Muscle of leg (tissue), 11 donors: Measurements from ENCODE around the gene PLEKHB1. TPM values are rescaled to one million over a fixed set of nuclear protein-coding genes. Genes with fewer than 3 reads are reported as not detected.
A peak's percentile ranks its signal among the peaks of the same experiment; 100 is the strongest.

Experiments used
- DNase-seq: peaks from one replicate; pipeline ENCODE4 v3.0.0; 2013
- H3K27ac ChIP-seq: one replicate; pipeline ENCODE4 v1.5.1; 2013; ENCODE audit warnings: mild to moderate bottlenecking, low read length, control low read depth
- H3K27me3 ChIP-seq: one replicate; pipeline ENCODE4 v1.6.1; 2013; ENCODE audit warnings: low read length; ENCODE audit not compliant: control insufficient read depth, insufficient read depth
- H3K36me3 ChIP-seq: one replicate; pipeline ENCODE4 v1.6.1; 2013; ENCODE audit warnings: low read length; ENCODE audit not compliant: control insufficient read depth, insufficient read depth
- H3K4me1 ChIP-seq: one replicate; pipeline ENCODE4 v1.6.1; 2013; ENCODE audit warnings: low read length; ENCODE audit not compliant: control insufficient read depth, insufficient read depth
- H3K4me3 ChIP-seq: one replicate; pipeline ENCODE4 v1.5.1; 2013; ENCODE audit warnings: low read length, control low read depth
- H3K9me3 ChIP-seq: replicated peaks from 2 replicates; pipeline ENCODE4 v1.6.1; 2013; ENCODE audit warnings: low read depth, low read length; ENCODE audit not compliant: control insufficient read depth
- WGBS: methylation state at CpG from one replicate; pipeline ENCODE4 v1.1.5; 2013; ENCODE audit warnings: missing lambda C conversion rate; ENCODE audit not compliant: insufficient coverage; 5-methylcytosine and 5-hydroxymethylcytosine counted together
- polyA plus RNA-seq, 8 donors: library from polyadenylated mRNA; unstranded; fragments of 120-200 nt; gene quantifications; one replicate each; pipeline versions ENCODE4 v1.2.1 to v1.2.3, GENCODE V29; 2013; ENCODE audit warnings: inconsistent platforms in 1 of 8, low replicate concordance in 1 of 8; ENCODE audit not compliant: insufficient read length in 8 of 8, insufficient read depth in 1 of 8
- total RNA-seq: library from RNA; stranded (reverse); fragments of 120-200 nt; gene quantifications from one replicate; pipeline ENCODE4 v1.2.4, GENCODE V29; 2013

Gene PLEKHB1
- total and polyA plus RNA-seq, 9 donors: 0.95 to 3.6 (median 1.3) TPM

GRCh38 chr11:73625696-73626318, 20.6 kb upstream of the PLEKHB1 start:
- peaks cover 20% of the 10 kb centered on the region for H3K4me1 ChIP-seq
- 21% methylated on average over 5 of the region's 19 CpGs for WGBS
- no peak overlapping the region for H3K27ac ChIP-seq
- H3K4me3 ChIP-seq: no peak overlapping the region
- H3K27me3 ChIP-seq: no peaks in the 10 kb centered on the region
- H3K9me3 ChIP-seq: no peaks in the 10 kb centered on the region
- H3K36me3 ChIP-seq: no peaks in the 10 kb centered on the region
- DNase-seq: peak; percentile 80

DNA sequence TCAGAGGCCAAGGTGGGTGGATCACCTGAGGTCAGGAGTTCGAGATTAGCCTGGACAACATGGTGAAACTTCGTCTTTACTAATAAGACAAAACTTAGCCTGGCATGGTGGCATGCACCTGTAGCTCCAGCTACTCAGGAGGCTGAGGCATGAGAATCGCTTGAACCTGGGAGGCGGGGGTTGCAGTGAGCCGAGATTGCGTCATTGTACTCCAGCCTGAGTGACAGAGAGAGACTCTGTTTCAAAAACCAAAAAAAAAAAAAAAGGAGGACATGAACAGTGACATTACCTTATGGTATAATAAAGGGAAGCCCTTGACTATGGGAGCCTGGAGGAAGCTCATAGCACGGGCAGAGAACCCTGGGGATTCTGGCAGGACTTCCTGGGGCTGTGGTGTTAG, 16.5 kb upstream of the PLEKHB1 start:
- no peaks in the 10 kb centered on the region for H3K9me3 ChIP-seq
- 72% methylated on average over 7 of the region's 7 CpGs for WGBS
- no peaks in the 10 kb centered on the region for H3K36me3 ChIP-seq
- no peak overlapping the region for H3K27ac ChIP-seq
- H3K4me3 ChIP-seq: no peak overlapping the region
- no peaks in the 10 kb centered on the region for H3K27me3 ChIP-seq
- no peak for DNase-seq
- H3K4me1 ChIP-seq: peaks cover 7% of the 10 kb centered on the region

GRCh38 chr11:73632996-73633395, 13.4 kb upstream of the PLEKHB1 start:
- no peak for DNase-seq
- Histone ChIP-seq H3K4me3 (no peak overlapping the region), H3K27me3 (no peaks in the 10 kb centered on the region), H3K36me3 (no peaks in the 10 kb centered on the region), H3K4me1 (no peaks in the 10 kb centered on the region), H3K9me3 (no peaks in the 10 kb centered on the region), H3K27ac (no peak overlapping the region)
- WGBS: 90% methylated on average over 3 of the region's 4 CpGs

- no peaks in the 10 kb centered on the region for H3K9me3 ChIP-seq
- H3K4me3 ChIP-seq: no peak overlapping the region
- no peaks in the 10 kb centered on the region for H3K36me3 ChIP-seq
- no peak for DNase-seq
- H3K27me3 ChIP-seq: no peaks in the 10 kb centered on the region
- H3K4me1 ChIP-seq: no peaks in the 10 kb centered on the region
- H3K27ac ChIP-seq: no peak overlapping the region
- no CpG with 5 or more reads among the region's 2 CpGs for WGBS
These were observed 12.4 kb upstream of the PLEKHB1 start for GRCh38 chr11:73633999-73634398.

DNA sequence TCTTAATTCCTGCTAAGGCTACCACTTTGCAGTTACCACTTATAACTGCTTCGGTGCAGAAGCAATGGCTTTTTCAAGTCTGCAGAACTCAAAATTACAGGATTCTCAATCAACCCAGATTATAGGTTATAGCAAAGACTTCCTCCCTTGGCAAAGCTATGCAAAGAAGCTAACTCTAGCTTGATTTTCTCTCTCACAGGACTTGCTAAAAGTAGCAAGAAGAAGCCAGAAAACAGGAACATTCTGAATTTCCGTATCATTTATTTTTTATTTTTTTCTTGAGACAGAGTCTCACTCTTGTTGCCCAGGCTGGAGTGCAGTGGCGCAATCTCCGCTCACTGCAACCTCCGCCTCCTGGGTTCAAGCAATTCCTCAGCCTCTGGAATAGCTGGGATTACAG, 10.7 kb upstream of the PLEKHB1 start:
- Histone ChIP-seq H3K27me3 (no peaks in the 10 kb centered on the region), H3K4me3 (no peak overlapping the region), H3K4me1 (no peaks in the 10 kb centered on the region), H3K27ac (no peak overlapping the region), H3K36me3 (no peaks in the 10 kb centered on the region), H3K9me3 (no peaks in the 10 kb centered on the region)
- no peak for DNase-seq
- 93% methylated on average over 3 of the region's 5 CpGs for WGBS

DNA sequence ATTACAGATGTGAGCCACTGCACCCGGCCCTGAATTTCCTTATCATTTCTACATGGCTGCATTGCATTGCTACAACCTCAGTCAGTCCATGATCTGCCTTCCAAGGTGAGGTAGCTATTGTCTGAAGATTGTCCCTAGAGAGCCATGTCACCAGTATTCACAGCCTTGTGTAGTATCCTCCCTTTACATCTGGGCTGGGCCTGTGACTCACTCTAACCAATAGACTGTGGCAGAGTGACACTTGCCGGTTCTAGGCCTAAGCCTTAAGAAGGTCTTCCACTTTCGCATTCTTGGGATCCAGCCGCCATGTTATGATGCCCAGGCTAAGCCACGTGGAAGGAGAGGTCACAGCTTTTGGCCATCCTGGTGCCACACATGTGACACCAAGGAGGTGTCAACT, 10.1 kb upstream of the PLEKHB1 start:
- H3K9me3 ChIP-seq: no peaks in the 10 kb centered on the region
- 96% methylated on average over 4 of the region's 5 CpGs for WGBS
- no peaks in the 10 kb centered on the region for H3K27me3 ChIP-seq
- no peaks in the 10 kb centered on the region for H3K4me1 ChIP-seq
- H3K27ac ChIP-seq: no peak overlapping the region
- DNase-seq: no peak
- no peak overlapping the region for H3K4me3 ChIP-seq
- H3K36me3 ChIP-seq: no peaks in the 10 kb centered on the region

- Histone ChIP-seq H3K36me3 (no peaks in the 10 kb centered on the region), H3K9me3 (no peaks in the 10 kb centered on the region), H3K27me3 (no peaks in the 10 kb centered on the region), H3K27ac (no peak overlapping the region), H3K4me3 (no peak overlapping the region), H3K4me1 (no peaks in the 10 kb centered on the region)
- no CpG with 5 or more reads among the region's 1 CpG for WGBS
- DNase-seq: no peak
These were observed 9.4 kb upstream of the PLEKHB1 start for GRCh38 chr11:73637012-73637411.

GRCh38 chr11:73640592-73640991, 5.8 kb upstream of the PLEKHB1 start:
- no peak overlapping the region for H3K4me3 ChIP-seq
- no peak for DNase-seq
- H3K27me3 ChIP-seq: peaks cover 3% of the 10 kb centered on the region
- WGBS: 6% methylated on average over 2 of the region's 2 CpGs
- H3K9me3 ChIP-seq: no peaks in the 10 kb centered on the region
- H3K27ac ChIP-seq: no peak overlapping the region
- H3K36me3 ChIP-seq: no peaks in the 10 kb centered on the region
- H3K4me1 ChIP-seq: peaks cover 2% of the 10 kb centered on the region

DNA sequence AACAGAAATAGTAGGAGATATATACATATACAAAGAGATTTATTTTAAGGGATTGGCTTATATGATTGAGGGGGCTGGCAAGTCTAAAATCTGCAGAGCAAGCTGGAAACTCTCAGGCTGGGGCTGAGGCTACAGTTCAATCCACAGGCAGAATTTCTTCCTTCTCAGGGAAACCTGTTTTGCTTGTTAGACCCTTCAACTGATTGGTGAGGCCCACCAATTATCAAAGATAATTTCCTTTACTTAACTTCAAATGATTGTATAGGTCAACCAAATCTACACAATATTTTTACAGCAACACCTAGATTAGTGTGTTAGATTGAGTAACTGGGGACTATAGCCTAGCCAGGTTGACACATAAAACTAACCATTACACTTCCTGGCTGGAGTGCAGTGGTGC, 4.7 kb upstream of the PLEKHB1 start:
- Histone ChIP-seq H3K27ac (no peak overlapping the region), H3K4me1 (peaks cover 7% of the 10 kb centered on the region), H3K9me3 (no peaks in the 10 kb centered on the region), H3K27me3 (peaks cover 13% of the 10 kb centered on the region), H3K36me3 (no peaks in the 10 kb centered on the region), H3K4me3 (no peak overlapping the region)
- no peak for DNase-seq

DNA sequence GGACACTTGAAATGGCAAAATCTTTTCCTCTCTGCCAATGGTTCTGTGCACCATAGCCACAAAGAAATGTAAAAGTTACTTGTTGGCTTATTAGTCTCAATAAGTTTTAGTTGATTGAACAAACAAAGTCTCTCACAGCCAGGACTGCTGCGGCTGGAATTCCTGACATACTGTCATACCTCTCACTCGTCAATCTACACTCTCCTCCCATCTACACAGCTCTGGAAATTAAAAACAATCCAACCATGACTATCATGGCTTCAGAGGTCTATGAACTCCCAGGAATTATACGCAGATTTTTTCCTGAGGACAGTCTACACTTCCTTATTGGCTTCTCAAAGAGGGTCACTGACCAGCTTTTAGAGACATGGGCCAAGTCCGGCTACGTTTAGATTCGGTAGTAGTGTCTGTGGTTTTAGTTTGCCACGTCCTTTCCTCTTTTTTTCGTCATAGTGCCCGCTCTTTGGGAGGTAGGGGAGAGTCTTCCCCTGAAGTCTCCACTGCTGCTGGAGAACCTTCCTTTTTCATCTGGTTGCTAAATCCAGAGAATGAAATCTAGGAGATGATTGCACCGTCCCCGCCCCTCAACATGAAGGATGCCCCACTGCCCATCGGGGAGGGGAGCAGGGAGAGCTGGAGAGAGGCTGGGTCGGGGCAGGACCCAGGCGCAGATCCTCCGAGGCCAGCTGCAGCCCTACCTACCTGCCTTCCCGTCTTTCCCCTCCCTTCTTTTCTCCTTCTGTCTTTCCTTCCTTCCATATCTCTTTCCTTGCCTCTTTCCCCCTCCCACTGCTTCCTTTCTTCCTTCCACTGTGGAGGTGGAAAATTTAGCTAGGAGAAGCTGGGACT, 1.0 kb upstream of the PLEKHB1 start:
- Histone ChIP-seq H3K4me3 (no peak overlapping the region), H3K36me3 (no peaks in the 10 kb centered on the region), H3K27me3 (peaks cover 17% of the 10 kb centered on the region), H3K4me1 (peaks cover 19% of the 10 kb centered on the region), H3K9me3 (no peaks in the 10 kb centered on the region), H3K27ac (no peak overlapping the region)
- no peak for DNase-seq
- WGBS: 71% methylated on average over 1 of the region's 16 CpGs
